OCI-LY1 (cell line): Measurements from ENCODE around the gene CASD1.

Experiments used
- EZH2 ChIP-seq: fragments of 200-600 bp; sonication (generic), shearing (Covaris generic); IDR thresholded peaks from 2 replicates; pipeline ENCODE4 v1.8.0; 2017; ENCODE audit warnings: borderline replicate concordance, mixed run types, mild to moderate bottlenecking, antibody characterized with exemption, low read length, moderate library complexity, mixed read lengths
- TF ChIP-seq, protein P1 (sequence below): fragments of 200-600 bp; sonication (generic), shearing (Covaris generic); IDR thresholded peaks from 2 replicates; pipeline ENCODE4 v1.5.1; 2017; ENCODE audit warnings: mild to moderate bottlenecking, antibody characterized with exemption, low read length, moderate library complexity, mixed read lengths

- TF ChIP-seq, protein P1, sequence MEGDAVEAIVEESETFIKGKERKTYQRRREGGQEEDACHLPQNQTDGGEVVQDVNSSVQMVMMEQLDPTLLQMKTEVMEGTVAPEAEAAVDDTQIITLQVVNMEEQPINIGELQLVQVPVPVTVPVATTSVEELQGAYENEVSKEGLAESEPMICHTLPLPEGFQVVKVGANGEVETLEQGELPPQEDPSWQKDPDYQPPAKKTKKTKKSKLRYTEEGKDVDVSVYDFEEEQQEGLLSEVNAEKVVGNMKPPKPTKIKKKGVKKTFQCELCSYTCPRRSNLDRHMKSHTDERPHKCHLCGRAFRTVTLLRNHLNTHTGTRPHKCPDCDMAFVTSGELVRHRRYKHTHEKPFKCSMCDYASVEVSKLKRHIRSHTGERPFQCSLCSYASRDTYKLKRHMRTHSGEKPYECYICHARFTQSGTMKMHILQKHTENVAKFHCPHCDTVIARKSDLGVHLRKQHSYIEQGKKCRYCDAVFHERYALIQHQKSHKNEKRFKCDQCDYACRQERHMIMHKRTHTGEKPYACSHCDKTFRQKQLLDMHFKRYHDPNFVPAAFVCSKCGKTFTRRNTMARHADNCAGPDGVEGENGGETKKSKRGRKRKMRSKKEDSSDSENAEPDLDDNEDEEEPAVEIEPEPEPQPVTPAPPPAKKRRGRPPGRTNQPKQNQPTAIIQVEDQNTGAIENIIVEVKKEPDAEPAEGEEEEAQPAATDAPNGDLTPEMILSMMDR = no peak
- no peak for TF ChIP-seq EZH2
Observed at GRCh38 chr7:94466516-94466915, 43.1 kb upstream of the CASD1 start.
